GM03348 (cell line): Measurements from ENCODE around the gene KRTAP15-1.

Experiments used
- DNase-seq: peaks from one replicate; pipeline ENCODE4 v3.0.0; 2012; ENCODE audit warnings: low spot score

KRTAP15-1 gene

GRCh38 chr21:30439975-30440374 lies at the start of gene KRTAP15-1:
Gene KRTAP15-1, plus strand, starts transcription at chr21:30440275. Its CDS starts 53 bp downstream, at chr21:30440328.
- DNase-seq = no peak

GRCh38 chr21:30391492-30392025 lies 48.5 kb upstream of the KRTAP15-1 start:
- no peak for DNase-seq

- no peak for DNase-seq
These were observed 44.3 kb upstream of the KRTAP15-1 start, which contains the start of gene KRTAP13-1 for GRCh38 chr21:30395731-30396130. Gene KRTAP13-1, plus strand, starts transcription at chr21:30396031. Its CDS starts 56 bp downstream, at chr21:30396087.

GRCh38 chr21:30408782-30409494 lies 31.1 kb upstream of the KRTAP15-1 start:
- peak; percentile 3 for DNase-seq

GRCh38 chr21:30415993-30416392 lies 24.1 kb upstream of the KRTAP15-1 start:
- DNase-seq = no peak

GRCh38 chr21:30425826-30426225 lies 14.2 kb upstream of the KRTAP15-1 start, which contains the start of gene KRTAP13-3:
Gene KRTAP13-3, minus strand, starts transcription at chr21:30425926. Its CDS starts 14 bp downstream, at chr21:30425912.
- no peak for DNase-seq

GRCh38 chr21:30426731-30427130 lies 13.3 kb upstream of the KRTAP15-1 start:
- DNase-seq = no peak

- DNase-seq = no peak
These were observed 9.9 kb upstream of the KRTAP15-1 start, which contains the start of gene KRTAP13-4 for GRCh38 chr21:30430170-30430655. Gene KRTAP13-4, plus strand, starts transcription at chr21:30430220. Its CDS starts 56 bp downstream, at chr21:30430276.

GRCh38 chr21:30434033-30434631 lies 5.9 kb upstream of the KRTAP15-1 start:
- peak; percentile 13 for DNase-seq

GRCh38 chr21:30437010-30437565 lies 3.0 kb upstream of the KRTAP15-1 start:
- no peak for DNase-seq

- DNase-seq = no peak
These were observed 3.2 kb downstream of the KRTAP15-1 start for GRCh38 chr21:30443226-30443625.

GRCh38 chr21:30444204-30444603 lies 4.1 kb downstream of the KRTAP15-1 start:
- DNase-seq = no peak

- no peak for DNase-seq
These were observed 7.0 kb downstream of the KRTAP15-1 start for GRCh38 chr21:30447056-30447455.

GRCh38 chr21:30448514-30448913 lies 8.4 kb downstream of the KRTAP15-1 start:
- DNase-seq = no peak

- no peak for DNase-seq
These were observed 23.6 kb downstream of the KRTAP15-1 start for GRCh38 chr21:30463713-30464112.

- no peak for DNase-seq
These were observed 29.0 kb downstream of the KRTAP15-1 start for GRCh38 chr21:30468900-30469714.

- DNase-seq = no peak
These were observed 37.9 kb downstream of the KRTAP15-1 start for GRCh38 chr21:30478004-30478403.

GRCh38 chr21:30479259-30479658 lies 39.2 kb downstream of the KRTAP15-1 start:
- no peak for DNase-seq

GRCh38 chr21:30480145-30480544 lies 40.1 kb downstream of the KRTAP15-1 start, which contains the start of gene KRTAP19-1:
Gene KRTAP19-1, minus strand, starts transcription at chr21:30480367. Its CDS starts 50 bp downstream, at chr21:30480317.
- no peak for DNase-seq

- DNase-seq = no peak
These were observed 42.1 kb downstream of the KRTAP15-1 start for GRCh38 chr21:30482130-30482529.

- DNase-seq = no peak
These were observed 46.1 kb downstream of the KRTAP15-1 start for GRCh38 chr21:30486180-30486579.

- no peak for DNase-seq
These were observed 47.3 kb downstream of the KRTAP15-1 start, which contains the start of gene KRTAP19-2 for GRCh38 chr21:30487336-30487735. Gene KRTAP19-2, minus strand, starts transcription at chr21:30487436. Its CDS starts 88 bp downstream, at chr21:30487348.
